ENCODE data around the gene AFAP1L2. TPM values are rescaled to one million over a fixed set of nuclear protein-coding genes. Genes with fewer than 3 reads are reported as not detected.

Gene AFAP1L2
- total RNA-seq, 1 donor from 2014 or later, result 5.7 TPM

GRCh38 chr10:114342976-114343375, 61.3 kb downstream of the AFAP1L2 start:
- DNase-seq (ENCODE audit: extremely low spot score, unreplicated experiment), result no peak
- H3K27me3 Mint-ChIP-seq (ENCODE audit: unreplicated experiment), result no peaks in the 10 kb centered on the region
- peaks cover 47% of the 10 kb centered on the region for H3K4me1 Mint-ChIP-seq (ENCODE audit: unreplicated experiment)
- no peak overlapping the region for H3K4me3 Mint-ChIP-seq (ENCODE audit: unreplicated experiment)
- TF ChIP-seq CTCF (IDR thresholded peaks at IDR 0.05), result no peak
- H3K36me3 Mint-ChIP-seq (ENCODE audit: unreplicated experiment), result no peaks in the 10 kb centered on the region
- no peak overlapping the region for H3K27ac Mint-ChIP-seq (ENCODE audit: unreplicated experiment)
- no peaks in the 10 kb centered on the region for H3K9me3 Mint-ChIP-seq (ENCODE audit: unreplicated experiment)

GRCh38 chr10:114340816-114341215, 63.5 kb downstream of the AFAP1L2 start:
- H3K9me3 Mint-ChIP-seq (ENCODE audit: unreplicated experiment), result no peaks in the 10 kb centered on the region
- H3K27ac Mint-ChIP-seq (ENCODE audit: unreplicated experiment), result no peak overlapping the region
- no peaks in the 10 kb centered on the region for H3K36me3 Mint-ChIP-seq (ENCODE audit: unreplicated experiment)
- TF ChIP-seq CTCF (IDR thresholded peaks at IDR 0.05), result no peak
- peaks cover 25% of the 10 kb centered on the region for H3K4me1 Mint-ChIP-seq (ENCODE audit: unreplicated experiment)
- H3K27me3 Mint-ChIP-seq (ENCODE audit: unreplicated experiment), result no peaks in the 10 kb centered on the region
- H3K4me3 Mint-ChIP-seq (ENCODE audit: unreplicated experiment), result no peak overlapping the region
- no peak for DNase-seq (ENCODE audit: extremely low spot score, unreplicated experiment)

GRCh38 chr10:114337510-114338462, 66.5 kb downstream of the AFAP1L2 start:
- H3K4me1 Mint-ChIP-seq (ENCODE audit: unreplicated experiment), result peaks cover 7% of the 10 kb centered on the region
- no peak for DNase-seq (ENCODE audit: extremely low spot score, unreplicated experiment)
- no peaks in the 10 kb centered on the region for H3K9me3 Mint-ChIP-seq (ENCODE audit: unreplicated experiment)
- H3K27me3 Mint-ChIP-seq (ENCODE audit: unreplicated experiment), result no peaks in the 10 kb centered on the region
- no peaks in the 10 kb centered on the region for H3K36me3 Mint-ChIP-seq (ENCODE audit: unreplicated experiment)
- TF ChIP-seq CTCF (IDR thresholded peaks at IDR 0.05), result no peak
- no peak overlapping the region for H3K27ac Mint-ChIP-seq (ENCODE audit: unreplicated experiment)
- no peak overlapping the region for H3K4me3 Mint-ChIP-seq (ENCODE audit: unreplicated experiment)

- Mint-ChIP-seq H3K27me3 (ENCODE audit: unreplicated experiment) (no peaks in the 10 kb centered on the region), H3K9me3 (ENCODE audit: unreplicated experiment) (no peaks in the 10 kb centered on the region), H3K4me3 (ENCODE audit: unreplicated experiment) (no peak overlapping the region), H3K36me3 (ENCODE audit: unreplicated experiment) (no peaks in the 10 kb centered on the region), H3K4me1 (ENCODE audit: unreplicated experiment) (peaks cover 8% of the 10 kb centered on the region), H3K27ac (ENCODE audit: unreplicated experiment) (no peak overlapping the region)
- no peak for DNase-seq (ENCODE audit: extremely low spot score, unreplicated experiment)
- no peak for TF ChIP-seq CTCF (IDR thresholded peaks at IDR 0.05)
Observed at GRCh38 chr10:114336823-114337509, 67.3 kb downstream of the AFAP1L2 start.

GRCh38 chr10:114335614-114336013, 68.7 kb downstream of the AFAP1L2 start:
- no peaks in the 10 kb centered on the region for H3K9me3 Mint-ChIP-seq (ENCODE audit: unreplicated experiment)
- no peak overlapping the region for H3K4me3 Mint-ChIP-seq (ENCODE audit: unreplicated experiment)
- H3K27ac Mint-ChIP-seq (ENCODE audit: unreplicated experiment), result no peak overlapping the region
- H3K27me3 Mint-ChIP-seq (ENCODE audit: unreplicated experiment), result no peaks in the 10 kb centered on the region
- H3K4me1 Mint-ChIP-seq (ENCODE audit: unreplicated experiment), result peaks cover 8% of the 10 kb centered on the region
- no peak for DNase-seq (ENCODE audit: extremely low spot score, unreplicated experiment)
- no peak for TF ChIP-seq CTCF (IDR thresholded peaks at IDR 0.05)
- H3K36me3 Mint-ChIP-seq (ENCODE audit: unreplicated experiment), result no peaks in the 10 kb centered on the region

All from osteocyte (in vitro differentiated cells).